Posterior cingulate gyrus (tissue), 11 donors: Measurements from ENCODE around the gene SOX9.
"Not testable (repeated sequence)": the region's sequence is repeated elsewhere in the genome, so short reads cannot be mapped to it uniquely, and the experiment has no call there.

Experiments
- DNase-seq, 10 donors: peaks; one replicate each; pipeline versions ENCODE4 v3.0.0 to v3.0.0-alpha.2; 2020 to 2021; ENCODE audit warnings: mixed read lengths in 3 of 10
- intact Hi-C: fragments of 100-400 bp; cut with DNase I; formaldehyde crosslinking; loops from one replicate; pipeline ENCODE4 v1.15.1; 2023

The SOX9 gene

GRCh38 chr17:72110231-72110941 is 10.4 kb upstream of the SOX9 start:
- DNase-seq = peak in 1 of 10 donors; percentile 77
- intact Hi-C loops = no loop called here

GRCh38 chr17:72110942-72111318 is 9.9 kb upstream of the SOX9 start:
- DNase-seq = no peak

GRCh38 chr17:72111336-72111923 is 9.4 kb upstream of the SOX9 start:
- no peak for DNase-seq
- intact Hi-C loops = no loop called here

More at GRCh38 chr17:72110942-72111318, 9.9 kb upstream of the SOX9 start:
- intact Hi-C loops = no loop called here

GRCh38 chr17:72111926-72112325 is 8.9 kb upstream of the SOX9 start:
- DNase-seq, intact Hi-C loops: not testable (repeated sequence)

- intact Hi-C loops = no loop called here
Observed at GRCh38 chr17:72113751-72114150, 7.1 kb upstream of the SOX9 start.

GRCh38 chr17:72115781-72116525 is 4.9 kb upstream of the SOX9 start:
- peak in 1 of 10 donors; percentile 79 for DNase-seq
- intact Hi-C loops = loop anchor here (5.0 kb wide), 1 partner anchor 879 kb away; no protein-coding TSS in a partner anchor

More at GRCh38 chr17:72113751-72114150, 7.1 kb upstream of the SOX9 start:
- DNase-seq = no peak

GRCh38 chr17:72116661-72117521 is 3.9 kb upstream of the SOX9 start:
- DNase-seq = peak in 1 of 10 donors; percentile 83
- intact Hi-C loops = loop anchor here (5.0 kb wide), 1 partner anchor 880 kb away; no protein-coding TSS in a partner anchor

- DNase-seq = peak in 4 of 10 donors; percentile 23 to 84 (median 58)
Observed at GRCh38 chr17:72117535-72118334, 3.1 kb upstream of the SOX9 start.

GRCh38 chr17:72118335-72119076 is 2.3 kb upstream of the SOX9 start:
- DNase-seq = peak; percentile 62 to 95 (median 77)
- intact Hi-C loops = loop anchor here (2.0 to 5.0 kb wide), 4 partner anchors 422 to 1482 kb away; no protein-coding TSS in a partner anchor

More at GRCh38 chr17:72117535-72118334, 3.1 kb upstream of the SOX9 start:
- intact Hi-C loops = loop anchor here (2.0 to 5.0 kb wide), 4 partner anchors 423 to 1481 kb away; no protein-coding TSS in a partner anchor

GRCh38 chr17:72119077-72119872 is 1.5 kb upstream of the SOX9 start:
- intact Hi-C loops = loop anchor here (2.0 to 5.0 kb wide), 4 partner anchors 422 to 1482 kb away; no protein-coding TSS in a partner anchor
- DNase-seq = no peak

GRCh38 chr17:72119873-72120641 is 763 bp upstream of the SOX9 start:
- DNase-seq = peak in 9 of 10 donors; percentile 38 to 91 (median 47)

GRCh38 chr17:72121164-72122009 is 567 bp downstream of the SOX9 start:
- peak in 7 of 10 donors; percentile 37 to 92 (median 59) for DNase-seq
- intact Hi-C loops = loop anchor here (10.0 kb wide), 2 partner anchors 213 to 303 kb away; no protein-coding TSS in a partner anchor

More at GRCh38 chr17:72119873-72120641, 763 bp upstream of the SOX9 start:
- intact Hi-C loops = loop anchor here (2.0 to 10.0 kb wide), 6 partner anchors 215 to 1483 kb away; no protein-coding TSS in a partner anchor

GRCh38 chr17:72122010-72122764 is 1.4 kb downstream of the SOX9 start:
- DNase-seq = peak in 1 of 10 donors; percentile 41
- intact Hi-C loops = loop anchor here (10.0 kb wide), 2 partner anchors 213 to 303 kb away; no protein-coding TSS in a partner anchor

- intact Hi-C loops = loop anchor here (10.0 kb wide), 2 partner anchors 212 to 302 kb away; no protein-coding TSS in a partner anchor
- peak in 9 of 10 donors; percentile 40 to 92 (median 51) for DNase-seq
Observed at GRCh38 chr17:72122765-72123529, 2.1 kb downstream of the SOX9 start.
